Stimulated activated CD8-positive, alpha-beta memory T cell treated with anti-CD3 and anti-CD28 coated beads, Interleukin-4, amount 100 ng/mL, for 4 hours (primary cell): ENCODE data around the gene TXNL1.
"Not testable (repeated sequence)": the region's sequence is repeated elsewhere in the genome, so short reads cannot be mapped to it uniquely, and the experiment has no call there.

ENCODE experiments used
- DNase-seq, 2 donors: peaks; one replicate each; pipeline ENCODE4 v3.0.0-alpha.2; 2020; ENCODE audit warnings: low read depth in 2 of 2, low spot score in 1 of 2

The TXNL1 gene

DNA sequence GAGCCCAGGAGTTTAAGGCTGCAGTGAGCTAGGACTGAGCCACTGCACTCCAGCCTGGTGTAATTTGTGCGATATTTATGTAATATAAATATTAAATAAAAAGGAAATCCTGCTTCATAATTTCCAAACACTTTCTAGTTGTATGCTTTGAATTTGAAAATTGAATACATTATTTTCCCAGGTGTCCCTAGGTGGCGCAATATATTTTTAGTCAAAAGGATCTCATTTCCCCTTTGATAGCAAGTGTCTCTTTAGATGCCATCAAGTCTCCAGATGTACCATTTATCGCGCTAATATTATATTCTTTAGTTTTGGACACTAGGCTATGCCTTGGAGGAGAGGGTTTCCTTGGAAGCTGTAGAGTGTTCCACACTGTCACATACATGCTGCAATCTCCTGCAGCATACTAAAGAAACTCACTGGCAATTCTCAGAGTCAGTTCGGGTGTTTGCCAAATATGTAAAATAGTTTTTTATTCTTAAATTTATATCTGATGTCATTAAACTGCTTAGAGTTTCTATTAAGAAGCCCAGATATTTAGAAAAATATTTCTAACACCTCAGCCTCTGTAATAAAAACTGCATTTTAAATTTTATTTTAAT lies 7.1 kb upstream of the TXNL1 start:
- no peak for DNase-seq

DNA sequence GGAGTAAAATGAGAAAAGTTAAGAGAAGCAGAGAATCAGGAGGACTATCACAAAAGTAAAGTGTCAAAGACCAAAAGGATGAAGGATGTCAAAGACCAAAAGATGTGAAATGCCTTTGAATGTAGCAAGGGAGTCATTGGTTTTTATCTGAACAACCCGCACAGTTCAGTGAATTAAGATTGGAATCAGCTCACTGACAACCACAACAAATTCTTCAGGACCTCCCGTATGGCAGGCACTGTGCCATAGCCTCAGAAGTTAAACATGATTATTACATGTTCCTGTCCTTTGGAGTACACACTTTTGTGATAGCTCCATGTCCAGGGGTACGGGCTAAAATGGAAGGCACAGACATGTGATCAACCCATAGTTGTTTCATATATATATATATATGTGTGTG lies 5.0 kb upstream of the TXNL1 start:
- no peak for DNase-seq

DNA sequence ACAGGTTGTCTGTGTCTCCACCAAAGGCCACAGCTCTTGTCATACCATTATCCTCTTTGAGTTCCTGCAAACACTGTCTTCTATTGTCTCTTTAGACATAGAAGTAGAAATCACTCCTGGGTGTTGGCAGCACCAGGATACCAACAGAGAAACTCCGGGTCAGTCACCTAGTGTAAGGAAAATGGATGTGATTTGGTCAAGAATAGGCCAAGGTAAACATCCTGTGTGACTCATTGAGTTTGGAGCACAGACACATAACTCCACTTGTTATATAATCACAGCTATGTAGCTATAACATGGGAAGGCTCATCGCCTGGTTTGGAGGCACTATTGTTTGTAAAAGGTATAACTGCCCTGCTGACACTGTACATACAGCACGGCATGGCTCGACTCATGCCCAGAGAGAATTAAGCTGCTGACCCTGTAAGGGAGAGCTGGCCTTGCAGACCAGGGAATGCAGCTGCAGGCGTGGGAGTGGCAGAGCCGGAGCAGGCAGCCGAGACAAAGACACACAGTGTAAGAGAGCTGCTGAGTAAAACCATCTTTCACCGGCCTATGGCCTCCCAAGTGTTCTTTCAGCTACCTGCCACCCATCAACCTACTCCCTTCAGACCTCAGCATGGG lies 3.4 kb upstream of the TXNL1 start:
- no peak for DNase-seq

DNA sequence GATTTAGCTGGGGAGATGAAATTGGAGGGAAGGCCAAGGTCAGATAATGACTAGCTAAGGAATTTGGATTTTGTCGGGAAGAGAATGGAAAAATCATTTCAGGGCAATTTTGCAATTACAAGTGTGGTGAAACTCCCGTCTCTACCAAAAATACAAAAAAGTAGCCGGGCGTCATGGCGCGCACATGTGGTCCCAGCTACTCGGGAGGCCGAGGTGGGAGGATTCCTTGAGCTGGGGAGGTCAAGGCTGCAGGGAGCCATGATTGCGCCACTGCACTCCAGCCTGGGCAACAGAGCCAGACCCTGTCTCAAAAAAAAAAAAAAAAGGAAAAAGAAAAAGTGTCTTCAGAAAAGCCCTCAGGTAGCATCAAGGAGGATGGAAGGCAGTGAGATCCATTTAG lies 1.2 kb upstream of the TXNL1 start:
- no peak for DNase-seq

DNA sequence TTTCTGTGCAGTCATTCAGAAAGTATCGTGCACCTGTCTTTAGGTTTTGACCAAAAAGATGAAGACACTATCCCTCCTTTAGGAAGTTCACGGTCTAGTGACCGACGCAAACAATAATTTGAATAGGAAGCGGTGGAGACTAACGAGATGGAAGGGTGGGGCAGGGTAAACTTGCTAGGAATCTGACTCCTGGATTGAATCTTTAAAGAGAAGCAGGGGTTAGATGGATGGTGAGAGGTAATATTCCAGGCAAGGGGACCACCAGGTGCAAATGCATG lies 651 bp upstream of the TXNL1 start:
- no peak for DNase-seq

DNA sequence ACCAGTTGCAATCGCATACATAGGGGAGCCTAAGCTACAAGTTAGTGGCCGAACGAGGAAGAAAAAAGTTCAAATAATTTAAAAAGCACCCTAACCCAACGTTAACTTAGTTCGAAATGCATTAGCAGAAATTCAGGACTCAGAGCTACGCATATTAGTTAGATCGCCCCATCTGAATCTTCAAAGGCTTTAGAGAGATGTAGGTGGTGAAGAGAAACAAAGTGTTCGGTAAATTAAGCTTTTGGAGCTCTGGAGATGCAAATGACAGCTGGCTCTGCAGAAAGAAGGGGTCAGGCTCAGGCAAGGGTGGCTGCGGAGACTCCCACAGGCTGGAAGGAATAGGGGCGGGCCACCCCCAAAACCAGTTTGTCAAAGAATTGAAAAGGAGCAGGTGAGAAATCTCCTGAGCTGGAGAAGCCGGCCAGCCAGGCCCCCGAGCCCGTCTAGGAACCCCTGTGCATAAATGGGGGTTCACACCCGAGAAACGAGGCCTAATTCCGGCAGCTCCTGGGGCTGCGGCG lies 621 bp downstream of the TXNL1 start:
- no peak for DNase-seq

DNA sequence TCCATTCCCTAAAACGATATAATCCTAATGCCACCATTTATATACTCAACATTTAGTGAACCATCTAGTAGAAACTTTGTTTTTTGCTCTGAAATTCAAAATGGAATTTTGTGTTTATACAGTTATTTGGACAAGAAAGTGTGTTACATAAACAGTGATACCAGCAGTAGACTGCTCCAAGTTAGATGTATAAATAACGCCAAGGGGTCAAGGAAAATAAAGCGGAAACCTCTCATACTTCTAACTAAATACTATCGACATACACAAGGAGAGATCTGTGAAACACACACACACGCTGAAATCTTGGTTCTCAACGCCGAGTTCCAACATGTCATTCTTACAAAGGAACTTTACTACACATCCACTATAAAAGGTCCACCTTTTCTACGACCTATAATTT lies 1.2 kb downstream of the TXNL1 start:
- no peak for DNase-seq

DNA sequence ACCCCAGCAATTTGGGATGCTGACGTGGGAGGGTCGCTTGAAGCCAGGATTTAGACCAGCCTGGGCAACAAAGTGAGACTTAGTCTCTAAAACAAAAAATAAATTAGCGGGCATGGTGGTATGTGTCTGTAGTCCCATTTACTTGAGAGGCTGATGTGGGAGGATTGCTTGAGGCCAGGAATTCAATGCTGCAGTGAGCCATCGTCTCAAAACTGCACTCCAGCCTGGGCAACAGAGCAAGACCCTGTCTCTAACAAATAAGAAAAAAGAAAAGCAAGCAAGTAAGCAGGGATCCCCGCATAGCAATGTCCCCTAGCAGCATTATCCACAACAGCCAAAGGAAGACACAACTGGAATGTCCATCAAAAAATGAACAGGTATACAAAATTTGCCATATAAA lies 3.4 kb downstream of the TXNL1 start:
- no peak for DNase-seq

DNA sequence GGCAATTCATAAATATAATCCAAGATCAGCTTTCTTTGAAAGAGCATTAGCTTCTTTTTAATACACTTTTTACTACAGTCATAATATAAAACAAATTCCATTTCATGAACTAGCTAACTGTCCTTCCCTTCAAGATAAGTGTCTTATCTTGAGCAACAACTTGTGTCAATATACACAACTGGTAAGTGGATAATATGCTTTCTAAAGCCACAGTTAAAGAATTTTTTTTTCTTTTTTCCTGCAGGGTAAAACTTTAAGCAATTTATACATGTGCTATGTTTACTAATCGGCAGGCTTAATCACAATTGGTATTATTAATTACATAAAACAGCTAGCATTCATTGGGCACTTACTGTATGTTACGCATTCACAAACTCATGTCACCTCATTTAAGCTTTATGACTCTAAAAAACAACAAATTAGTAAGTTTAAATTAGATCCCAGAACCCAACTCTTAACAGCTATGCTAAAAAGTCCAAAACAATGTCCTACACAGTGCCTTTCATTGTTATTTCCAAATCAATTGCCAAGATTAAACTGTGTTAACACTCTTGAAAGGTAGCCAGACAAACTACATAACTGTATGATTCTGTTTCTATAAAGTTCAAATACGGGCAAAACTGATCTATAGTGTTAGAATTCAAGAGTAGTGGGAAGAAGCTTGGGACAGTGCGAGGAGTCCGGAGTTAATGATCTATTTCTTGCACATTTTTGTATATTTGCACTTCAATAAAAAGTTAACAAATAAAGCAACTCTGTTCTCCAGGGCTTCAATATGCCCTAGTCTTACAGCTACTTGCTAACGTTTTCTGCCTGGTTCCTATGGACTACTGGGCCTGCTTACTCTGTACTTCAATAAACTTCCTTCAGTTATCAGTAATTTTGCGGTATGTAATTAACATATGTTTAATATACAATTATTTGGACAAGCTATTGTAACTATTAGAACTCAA lies 6.0 kb downstream of the TXNL1 start:
- DNase-seq: no peak

DNA sequence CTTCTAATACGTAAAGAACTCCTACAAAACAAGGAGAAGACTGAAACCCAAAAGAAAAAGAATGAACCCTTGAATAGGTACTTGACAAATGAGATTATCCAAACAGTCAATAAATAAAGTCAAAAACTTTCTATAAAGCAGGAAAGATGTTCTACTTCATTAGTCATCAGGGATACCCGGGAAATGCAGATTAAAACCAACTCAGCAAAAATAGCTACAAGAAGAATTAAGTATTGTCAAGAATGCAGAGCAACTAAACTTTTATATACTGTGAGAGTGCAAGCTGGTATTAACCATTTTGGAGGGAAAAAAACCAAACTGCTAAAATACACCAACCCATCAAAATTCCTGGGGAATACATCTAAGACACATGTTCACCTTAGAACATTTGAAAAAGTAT lies 10.4 kb downstream of the TXNL1 start:
- DNase-seq: no peak

DNA sequence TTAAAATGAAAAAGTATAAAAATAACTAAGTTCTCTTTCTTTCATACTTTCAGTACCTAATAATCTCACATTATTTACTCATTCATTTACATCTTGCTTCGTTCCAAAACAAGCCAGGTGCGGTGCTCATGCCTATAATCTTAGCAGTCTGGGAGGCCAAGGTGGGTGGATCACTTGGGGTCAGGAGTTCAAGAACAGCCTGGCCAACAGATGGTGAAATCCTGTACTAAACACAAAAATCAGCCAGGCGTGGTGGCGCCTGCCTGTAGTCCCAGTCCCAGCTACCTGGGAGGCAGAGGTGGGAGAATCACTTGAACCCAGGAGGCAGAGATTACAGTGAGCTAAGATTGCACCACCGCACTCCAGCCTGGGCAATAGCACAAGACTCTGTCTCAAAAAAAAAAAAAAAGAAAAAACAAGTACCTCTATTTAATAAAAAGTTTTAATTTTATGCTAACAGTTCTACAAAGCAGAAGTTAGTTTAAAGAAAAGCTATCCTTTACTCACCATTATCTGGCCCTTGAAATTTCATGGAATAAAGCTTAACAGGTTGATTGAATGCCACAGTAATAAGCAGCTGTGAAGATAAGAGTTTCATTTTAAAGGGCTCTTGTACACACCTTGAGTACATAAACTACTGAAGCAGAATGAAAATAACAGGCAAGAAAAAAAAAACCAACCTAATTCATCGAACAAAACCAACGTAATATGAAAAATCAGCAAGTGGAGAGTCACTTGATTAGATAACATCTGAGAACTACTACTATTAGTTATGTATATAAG lies 22.5 kb downstream of the TXNL1 start:
- no peak for DNase-seq

DNA sequence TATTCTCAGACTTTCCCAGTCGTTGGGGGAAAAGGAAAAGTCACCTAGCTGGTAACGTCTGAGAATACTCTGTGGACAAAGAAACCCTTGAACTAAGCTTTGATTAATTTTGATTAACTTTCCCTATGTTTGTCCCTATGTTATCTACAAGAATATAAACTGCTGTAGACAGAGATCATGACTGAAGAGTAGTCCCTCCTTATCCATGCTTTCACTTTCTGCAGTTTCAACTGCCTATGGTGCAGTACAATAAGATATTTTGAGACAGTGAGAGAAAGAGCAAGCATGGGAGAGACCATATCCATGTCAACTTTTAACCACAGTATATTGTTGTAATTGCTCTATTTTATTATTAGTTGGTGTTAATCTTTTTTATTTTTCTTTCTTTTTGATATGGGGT lies 31.8 kb downstream of the TXNL1 start:
- no peak for DNase-seq

DNA sequence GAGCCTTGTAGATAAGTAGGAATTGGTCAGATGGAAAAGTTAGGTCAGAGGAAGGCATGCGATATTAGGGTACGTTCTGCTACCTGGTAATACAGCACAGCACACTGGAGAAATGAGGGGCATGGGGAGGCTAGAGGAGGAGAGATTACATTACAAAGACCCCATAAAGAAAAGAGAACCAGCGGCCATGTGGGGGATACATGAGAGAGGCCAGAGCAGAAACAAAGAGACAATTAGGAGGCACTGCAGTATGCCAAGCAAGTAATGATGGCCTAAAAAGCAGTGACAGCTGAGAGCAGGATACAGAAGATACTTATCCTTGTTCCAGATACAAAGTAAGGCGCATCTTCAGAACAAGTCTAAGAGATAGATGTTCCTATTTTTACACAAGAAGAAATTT lies 40.0 kb downstream of the TXNL1 start:
- DNase-seq: no peak

DNA sequence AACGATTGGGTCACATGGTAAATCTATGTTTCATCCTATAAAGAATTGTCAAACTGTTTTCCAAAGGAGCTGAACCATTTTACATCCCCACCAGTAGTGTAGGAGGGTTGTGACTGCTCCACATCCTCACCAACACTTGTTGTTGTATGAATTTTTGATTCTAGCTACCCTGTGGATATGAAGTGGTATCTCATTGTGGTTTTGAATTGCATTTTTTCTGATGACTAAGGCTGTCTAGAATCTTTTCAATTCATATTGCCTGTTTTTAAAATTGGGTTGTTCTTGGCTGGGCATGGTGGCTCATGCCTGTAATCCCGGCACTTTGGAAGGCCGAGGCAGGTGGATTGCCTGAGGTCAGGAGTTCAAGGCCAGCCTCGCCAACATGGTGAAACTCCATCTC lies 44.5 kb downstream of the TXNL1 start:
- no peak for DNase-seq

DNA sequence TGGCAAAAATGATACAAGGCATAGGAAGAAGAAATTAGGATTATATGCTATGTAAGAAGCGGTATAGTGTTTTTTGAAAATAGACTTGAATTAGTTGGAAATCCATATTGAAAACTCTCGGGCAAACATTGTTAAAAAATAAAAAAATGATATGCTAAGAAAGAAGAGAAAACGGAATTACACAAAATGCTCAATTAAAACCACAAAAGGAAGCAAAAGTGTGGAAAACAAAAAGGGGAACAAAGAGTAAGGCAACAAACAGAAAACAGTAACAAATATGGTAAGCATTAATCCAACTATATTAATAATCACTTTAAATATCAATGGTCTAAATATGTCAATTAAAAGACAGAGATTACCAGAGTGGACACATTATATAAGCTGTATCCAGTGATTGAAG lies 58.4 kb downstream of the TXNL1 start:
- no peak for DNase-seq

DNA sequence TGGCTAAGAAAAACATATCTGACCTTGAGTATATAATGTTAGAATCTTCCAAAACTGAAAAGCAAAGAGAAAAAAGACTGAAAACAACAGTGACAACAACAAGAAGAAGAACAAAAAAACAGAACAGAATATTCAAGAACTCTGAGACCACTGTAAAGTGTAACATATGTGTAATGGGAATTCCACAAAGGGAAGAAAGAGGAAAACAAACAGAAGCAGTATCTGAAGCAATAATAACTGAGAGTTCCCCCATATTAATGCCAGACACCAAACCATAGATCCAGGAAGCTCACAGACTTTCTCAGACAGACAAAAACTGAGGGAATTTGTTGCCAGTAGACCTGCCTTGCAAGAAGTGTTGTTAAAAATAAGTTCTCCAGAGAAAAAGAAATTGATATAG lies 58.9 kb downstream of the TXNL1 start:
- DNase-seq: no peak

DNA sequence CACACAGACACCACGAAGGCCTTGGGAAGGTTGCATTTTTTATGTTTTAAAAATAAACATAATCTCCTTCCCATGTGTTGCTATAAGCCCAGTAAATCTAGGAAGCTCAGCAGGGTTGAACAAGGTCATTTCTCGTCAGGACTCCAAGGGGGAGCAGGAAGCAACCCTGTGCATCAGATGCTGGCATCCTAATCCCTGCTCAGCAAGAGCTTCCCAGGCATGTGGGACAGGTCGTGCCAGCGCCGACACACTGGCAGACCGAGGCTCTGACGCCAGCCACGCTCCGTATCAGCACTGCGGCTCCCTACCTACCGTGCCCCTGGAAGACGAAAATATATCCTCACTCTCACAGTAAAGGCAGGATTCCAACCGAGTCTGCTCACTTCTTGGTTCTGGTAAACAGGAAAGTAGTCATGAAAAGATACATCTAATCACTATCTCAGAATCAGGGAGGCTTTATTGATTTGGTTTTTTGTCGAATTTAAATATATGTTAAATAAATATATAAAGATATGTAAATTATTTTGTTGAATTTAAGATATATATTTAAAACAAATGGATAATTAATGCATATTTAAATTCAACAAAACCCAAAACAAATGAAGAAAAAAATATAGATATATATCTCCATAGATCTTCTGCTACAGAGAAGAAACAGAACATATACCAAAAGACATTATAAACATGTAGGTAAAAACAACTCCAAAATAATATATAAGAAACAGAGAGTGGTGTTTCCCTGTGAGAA lies 61.4 kb downstream of the TXNL1 start:
- DNase-seq: no peak

DNA sequence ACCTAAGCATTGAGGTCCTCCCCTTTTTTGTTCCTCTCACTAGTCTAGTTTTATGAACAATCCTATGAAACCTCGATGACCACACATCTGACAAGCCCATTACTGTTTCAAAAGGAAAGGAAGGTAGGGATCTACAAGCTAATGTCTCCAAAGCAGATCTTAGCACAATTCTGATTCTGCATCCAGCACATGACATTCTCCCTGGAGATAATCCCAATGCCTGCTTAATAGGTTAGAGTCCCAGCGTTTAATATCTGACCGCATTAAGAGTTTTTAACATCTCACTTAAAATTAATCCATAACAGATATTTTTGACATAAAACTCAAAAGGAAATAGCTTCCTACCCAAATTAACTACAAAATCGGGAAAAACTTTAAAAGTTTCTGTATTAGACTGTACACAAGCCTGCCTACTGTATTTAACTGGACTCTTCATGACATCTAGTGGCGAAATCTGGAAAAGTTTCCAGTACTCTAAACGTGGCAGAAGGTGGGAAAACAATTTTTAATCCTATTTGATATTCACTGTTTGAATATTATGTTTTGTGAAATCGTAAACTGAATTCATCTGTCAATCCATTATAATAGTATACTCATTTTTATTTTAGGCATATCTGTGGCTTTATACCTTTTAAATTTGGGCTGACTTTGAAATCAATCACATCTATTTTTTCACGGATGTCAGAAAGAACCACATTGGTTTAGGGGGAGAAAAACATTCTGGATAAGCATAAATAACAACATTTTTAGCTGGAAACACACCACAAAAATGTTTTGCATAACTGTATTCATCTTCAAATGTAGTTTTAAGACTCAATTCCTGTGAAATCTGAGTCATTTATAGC lies 62.4 kb downstream of the TXNL1 start:
- DNase-seq: no peak

DNA sequence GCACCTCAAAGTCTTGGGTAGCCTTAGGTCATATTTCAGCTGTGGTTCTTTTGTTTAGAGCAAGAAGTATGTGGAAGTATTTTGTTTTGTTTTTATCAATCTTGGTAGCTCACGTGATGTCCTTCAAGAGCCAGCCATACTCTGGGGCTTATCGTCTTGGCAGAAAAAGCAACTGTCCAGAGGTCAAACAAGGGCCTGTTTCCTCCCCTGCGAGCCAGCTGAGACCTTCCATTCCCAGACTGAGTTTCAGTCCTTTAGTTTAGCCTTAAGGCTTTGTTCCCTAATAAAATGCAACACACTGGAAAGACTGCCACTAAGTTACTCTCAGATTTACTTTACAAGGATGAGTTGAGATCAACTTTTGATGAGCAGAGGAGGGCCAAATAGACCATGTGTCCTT lies 63.5 kb downstream of the TXNL1 start:
- DNase-seq: no peak

DNA sequence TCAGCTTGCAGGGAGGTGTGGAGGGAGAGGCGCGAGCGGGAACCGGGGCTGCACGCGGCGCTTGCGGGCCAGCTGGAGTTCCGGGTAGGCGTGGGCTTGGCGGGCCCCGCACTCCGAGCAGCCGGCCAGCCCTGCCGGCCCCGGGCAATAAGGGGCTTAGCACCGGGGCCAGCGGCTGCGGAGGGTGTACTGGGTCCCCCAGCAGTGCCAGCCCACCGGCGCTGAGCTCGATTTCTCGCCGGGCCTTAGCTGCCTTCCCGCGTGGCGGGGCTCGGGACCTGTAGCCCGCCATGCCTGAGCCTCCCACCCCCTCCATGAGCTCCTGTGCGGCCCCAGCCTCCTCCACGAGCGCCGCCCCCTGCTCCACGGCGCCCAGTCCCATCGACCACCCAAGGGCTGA lies 66.1 kb downstream of the TXNL1 start:
- DNase-seq: not testable (repeated sequence)
